ENCODE measurements around the gene CRYBB1.

GRCh38 chr22:26553056-26553752 is 64.6 kb downstream of the CRYBB1 start:
- no peak for TF ChIP-seq CTCF (IDR thresholded peaks at IDR 0.05; ENCODE audit: low read depth, low read length, poor library complexity, severe bottlenecking)
- TF ChIP-seq EZH2phosphoT487 (IDR thresholded peaks at IDR 0.05; ENCODE audit: borderline replicate concordance, low read length): no peak
